Inflammatory macrophage (primary cell): ENCODE measurements around the gene AGAP1.

ENCODE experiments used
- DNase-seq, 2 donors: peaks; one replicate each; pipeline ENCODE4 v3.0.0-alpha.2; 2020 to 2022

Gene AGAP1

GRCh38 chr2:236169151-236169721, 675.4 kb downstream of the AGAP1 start:
- DNase-seq, result no peak

- DNase-seq, result no peak
These were observed 676.1 kb downstream of the AGAP1 start for GRCh38 chr2:236169741-236170589.

- DNase-seq, result no peak
These were observed 676.8 kb downstream of the AGAP1 start for GRCh38 chr2:236170590-236171165.

GRCh38 chr2:236171181-236171679, 677.4 kb downstream of the AGAP1 start:
- no peak for DNase-seq

GRCh38 chr2:236171680-236172254, 677.9 kb downstream of the AGAP1 start:
- no peak for DNase-seq

GRCh38 chr2:236172255-236173035, 678.6 kb downstream of the AGAP1 start:
- no peak for DNase-seq

- DNase-seq, result no peak
These were observed 679.3 kb downstream of the AGAP1 start for GRCh38 chr2:236173036-236173728.

GRCh38 chr2:236173729-236174607, 680.1 kb downstream of the AGAP1 start:
- no peak for DNase-seq

GRCh38 chr2:236175548-236176150, 681.8 kb downstream of the AGAP1 start:
- peak; percentile 81 to 91 for DNase-seq

GRCh38 chr2:236176417-236176816, 682.6 kb downstream of the AGAP1 start:
- DNase-seq, result no peak

- no peak for DNase-seq
These were observed 683.1 kb downstream of the AGAP1 start for GRCh38 chr2:236176951-236177350.

- no peak for DNase-seq
These were observed 683.7 kb downstream of the AGAP1 start for GRCh38 chr2:236177604-236177966.

GRCh38 chr2:236177967-236178889, 684.4 kb downstream of the AGAP1 start:
- no peak for DNase-seq

GRCh38 chr2:236178890-236179235, 685.0 kb downstream of the AGAP1 start:
- DNase-seq, result no peak

- DNase-seq, result no peak
These were observed 685.6 kb downstream of the AGAP1 start for GRCh38 chr2:236179236-236180075.

GRCh38 chr2:236180076-236180816, 686.4 kb downstream of the AGAP1 start:
- DNase-seq, result no peak

- DNase-seq, result peak; percentile 63
These were observed 687.1 kb downstream of the AGAP1 start for GRCh38 chr2:236180831-236181453.
